HG03342 (cell line): Measurements from ENCODE around the gene KIF18B.

Source experiments
- ATAC-seq: cut with Tn5 transposase; IDR thresholded peaks from one replicate; pipeline ENCODE4 v1.9.1; 2021; ENCODE audit warnings: mild to moderate bottlenecking, moderate library complexity; ENCODE audit not compliant: unreplicated experiment

The KIF18B gene

DNA sequence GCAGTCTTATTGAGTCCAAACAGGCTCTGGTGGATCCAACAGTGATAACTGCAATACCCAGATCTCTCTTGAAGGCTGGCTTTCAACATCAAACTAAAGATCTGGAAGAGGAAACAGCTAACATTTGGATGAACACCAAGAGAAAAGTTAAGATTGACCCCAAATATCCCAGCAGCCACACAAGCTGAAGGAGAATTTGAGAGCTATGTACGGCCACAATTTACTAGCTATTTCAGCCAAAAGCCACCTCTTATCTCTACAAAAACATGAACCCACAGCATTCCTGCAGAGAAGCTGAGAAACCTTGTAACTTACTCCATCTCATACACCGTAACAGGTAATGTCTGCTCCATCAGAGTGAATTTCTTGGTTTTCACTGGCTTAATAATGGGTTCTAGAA, 62.6 kb downstream of the KIF18B start:
- ATAC-seq = no peak

GRCh38 chr17:44881145-44881544, 66.4 kb downstream of the KIF18B start:
- no peak for ATAC-seq

DNA sequence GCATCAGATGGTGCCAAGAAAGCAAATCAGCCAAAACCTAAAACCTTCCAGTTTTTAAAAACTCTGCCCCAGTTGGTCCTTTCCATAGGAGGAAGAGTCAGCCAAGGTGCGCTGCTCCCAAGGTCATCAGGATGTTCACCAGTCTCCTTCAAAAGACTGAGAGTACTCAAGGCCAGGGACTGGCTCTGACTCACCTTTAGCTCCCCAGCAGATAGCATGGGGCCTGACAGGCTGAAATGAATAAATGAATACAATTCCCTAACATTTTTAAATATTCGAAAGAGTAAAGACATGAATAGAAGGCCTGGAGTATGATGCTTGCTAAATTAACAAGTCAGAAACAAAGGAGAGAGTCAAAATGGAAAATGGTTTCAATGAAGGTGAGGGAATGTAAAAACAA, 67.5 kb downstream of the KIF18B start:
- no peak for ATAC-seq

GRCh38 chr17:44879376-44879775, 68.2 kb downstream of the KIF18B start:
- no peak for ATAC-seq

DNA sequence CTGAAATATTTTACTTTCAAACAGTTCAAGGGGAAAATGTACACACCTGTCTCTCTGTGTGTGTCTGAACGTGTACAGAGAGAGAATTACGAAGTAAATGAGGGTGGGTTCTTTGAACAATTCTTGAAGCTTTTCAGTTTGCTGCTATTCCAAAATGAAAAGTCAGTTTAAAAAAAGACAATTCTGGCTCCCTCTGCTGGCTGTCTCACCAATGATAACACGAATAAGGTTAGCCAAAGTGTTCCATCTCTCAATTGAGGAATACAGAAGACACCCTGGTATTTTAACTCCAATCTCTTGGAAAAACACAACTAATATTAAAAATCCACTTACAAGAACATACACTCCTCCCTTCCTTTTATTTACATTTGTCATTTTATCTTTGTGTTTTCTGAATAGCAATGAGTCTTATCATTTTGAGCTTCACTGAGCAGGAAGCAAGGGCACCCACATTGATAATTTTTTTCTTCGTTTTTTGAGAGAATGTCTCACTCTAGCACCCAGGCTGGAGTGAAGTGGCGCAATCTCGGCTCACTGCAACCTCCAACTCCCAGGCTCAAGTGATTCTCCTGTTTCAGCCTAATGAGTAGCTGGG, 68.8 kb downstream of the KIF18B start:
- no peak for ATAC-seq

DNA sequence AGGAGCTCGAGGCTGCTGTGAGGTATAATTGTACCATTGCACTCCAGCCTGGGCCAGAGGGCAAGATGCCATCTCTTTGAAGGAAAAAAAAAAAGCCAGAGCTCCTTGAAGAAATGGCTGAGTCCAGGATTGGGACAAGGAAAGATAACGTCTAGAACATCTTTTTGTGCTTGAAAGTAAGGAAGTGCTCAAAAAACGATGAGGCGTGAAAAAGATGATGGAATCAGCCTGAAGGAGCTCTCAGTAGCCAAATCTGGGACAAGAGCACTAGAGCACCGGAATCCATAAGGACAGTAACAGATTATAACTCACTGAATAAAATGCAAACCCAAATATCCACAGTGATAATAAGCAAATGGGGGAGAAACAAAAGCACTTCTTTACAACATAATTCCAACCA, 70.5 kb downstream of the KIF18B start:
- ATAC-seq = no peak

GRCh38 chr17:44875761-44876160, 71.8 kb downstream of the KIF18B start:
- no peak for ATAC-seq
